Erythroblast (primary cell): ENCODE measurements around the gene CD300LD.

ENCODE experiments used
- GATA1 ChIP-seq: IDR thresholded peaks from 2 replicates; pipeline ENCODE4 v1.6.1; 2011; ENCODE audit warnings: low read depth, mild to moderate bottlenecking, control low read depth, low read length, moderate library complexity
- POLR2A ChIP-seq: IDR thresholded peaks from 2 replicates; pipeline ENCODE4 v1.6.1; 2011; ENCODE audit warnings: mild to moderate bottlenecking, low read length

GRCh38 chr17:74550602-74551001, 41.5 kb downstream of the CD300LD start:
- TF ChIP-seq POLR2A (no peak), GATA1 (no peak)
